ENCODE results near the gene DCUN1D2.
"Not testable (repeated sequence)": the region's sequence is repeated elsewhere in the genome, so short reads cannot be mapped to it uniquely, and the experiment has no call there.

The DCUN1D2 gene

GRCh38 chr13:113490496-113491417 is at the start of gene DCUN1D2:
TSS of gene DCUN1D2 (minus strand) at chr13:113490711. CDS start at chr13:113490669, 42 bp downstream.
- peak; percentile 84 for DNase-seq

GRCh38 chr13:113539822-113540221 is 49.3 kb upstream of the DCUN1D2 start:
- DNase-seq: no peak

GRCh38 chr13:113539176-113539575 is 48.7 kb upstream of the DCUN1D2 start:
- DNase-seq: no peak

- DNase-seq: no peak
Observed at GRCh38 chr13:113538689-113539058, 48.2 kb upstream of the DCUN1D2 start.

GRCh38 chr13:113537909-113538688 is 47.6 kb upstream of the DCUN1D2 start:
- no peak for DNase-seq

GRCh38 chr13:113537205-113537604 is 46.7 kb upstream of the DCUN1D2 start:
- DNase-seq: no peak

GRCh38 chr13:113536461-113537110 is 46.1 kb upstream of the DCUN1D2 start:
- no peak for DNase-seq

- peak; percentile 25 for DNase-seq
Observed at GRCh38 chr13:113535381-113535781, 44.9 kb upstream of the DCUN1D2 start.

- peak; percentile 12 for DNase-seq
Observed at GRCh38 chr13:113534236-113534860, 43.8 kb upstream of the DCUN1D2 start.

GRCh38 chr13:113533161-113533840 is 42.8 kb upstream of the DCUN1D2 start:
- no peak for DNase-seq

- DNase-seq: no peak
Observed at GRCh38 chr13:113532156-113532806, 41.8 kb upstream of the DCUN1D2 start.

GRCh38 chr13:113531041-113531873 is 40.7 kb upstream of the DCUN1D2 start:
- no peak for DNase-seq

GRCh38 chr13:113528813-113529180 is 38.3 kb upstream of the DCUN1D2 start:
- DNase-seq: no peak

GRCh38 chr13:113528101-113528812 is 37.7 kb upstream of the DCUN1D2 start:
- DNase-seq: no peak

- DNase-seq: peak; percentile 59
Observed at GRCh38 chr13:113527272-113527958, 36.9 kb upstream of the DCUN1D2 start.

GRCh38 chr13:113526466-113527220 is 36.1 kb upstream of the DCUN1D2 start:
- peak; percentile 87 for DNase-seq

- DNase-seq: not testable (repeated sequence)
Observed at GRCh38 chr13:113522438-113522837, 31.9 kb upstream of the DCUN1D2 start.

- DNase-seq: no peak
Observed at GRCh38 chr13:113520571-113520970, 30.1 kb upstream of the DCUN1D2 start.

- DNase-seq: no peak
Observed at GRCh38 chr13:113519556-113519955, 29.0 kb upstream of the DCUN1D2 start.
